GM18519 (cell line): ENCODE measurements around the gene AKAP12.

ENCODE experiments used
- ATAC-seq: cut with Tn5 transposase; IDR thresholded peaks from one replicate; pipeline ENCODE4 v1.9.1; 2021; ENCODE audit warnings: mild to moderate bottlenecking, moderate library complexity; ENCODE audit not compliant: unreplicated experiment, low FRiP score

The AKAP12 gene

DNA sequence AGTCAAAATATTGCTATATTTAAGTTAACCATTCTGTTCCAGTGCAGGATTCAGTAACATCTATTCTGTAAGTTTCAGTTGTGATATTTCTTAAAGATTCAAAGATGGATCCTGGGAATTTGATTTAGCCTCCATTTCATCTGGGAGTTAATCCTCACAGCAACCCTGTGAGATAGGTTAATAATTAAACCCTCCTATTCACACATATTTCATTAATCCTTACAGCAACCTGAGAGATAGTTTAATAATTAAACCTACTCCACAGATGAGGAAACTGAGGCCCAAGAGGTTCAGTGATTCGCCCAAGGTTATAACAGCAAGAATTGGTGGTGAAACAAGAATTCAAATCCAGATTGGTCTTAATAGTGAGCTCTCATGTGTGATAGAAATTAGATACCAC lies 162.5 kb downstream of the AKAP12 start:
- no peak for ATAC-seq

DNA sequence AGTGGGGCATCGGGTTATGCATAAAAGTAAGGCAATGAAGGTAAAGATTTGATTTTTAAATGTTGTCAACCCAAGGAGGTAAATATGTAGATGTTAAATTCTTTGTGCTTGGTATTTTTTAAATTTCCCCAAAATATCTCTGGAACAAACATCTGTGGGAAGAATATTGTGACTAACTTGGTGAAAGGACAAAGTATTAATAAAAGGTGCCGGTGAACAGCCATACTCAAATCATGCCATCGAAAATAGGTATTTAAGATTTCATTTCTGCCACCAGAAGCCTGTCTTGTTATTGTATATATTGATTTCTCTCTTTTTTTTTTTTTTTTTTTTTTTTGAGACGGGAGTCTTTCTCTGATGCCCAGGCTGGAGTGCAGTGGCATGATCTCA lies 164.1 kb downstream of the AKAP12 start:
- no peak for ATAC-seq
